SHP77 (cell line): ENCODE results near the gene CFAP100.

Experiments
- DNase-seq, 2 experiments: peaks; one replicate each; lab custom pipeline; 2025; lab: John Stamatoyannopoulos, UW

CFAP100 gene

GRCh38 chr3:126442856-126443242 lies 48.1 kb downstream of the CFAP100 start:
- no peak for DNase-seq

- no peak for DNase-seq
Measured at GRCh38 chr3:126445506-126445905, 50.8 kb downstream of the CFAP100 start.

- DNase-seq: no peak
Measured at GRCh38 chr3:126446301-126446700, 51.6 kb downstream of the CFAP100 start.

- no peak for DNase-seq
Measured at GRCh38 chr3:126446791-126447190, 52.1 kb downstream of the CFAP100 start.

GRCh38 chr3:126447456-126448106 lies 52.9 kb downstream of the CFAP100 start:
- no peak for DNase-seq

GRCh38 chr3:126448136-126448892 lies 53.6 kb downstream of the CFAP100 start:
- DNase-seq: no peak

- no peak for DNase-seq
Measured at GRCh38 chr3:126448893-126449180, 54.1 kb downstream of the CFAP100 start.

GRCh38 chr3:126449621-126450051 lies 54.9 kb downstream of the CFAP100 start:
- no peak for DNase-seq

- no peak for DNase-seq
Measured at GRCh38 chr3:126450219-126450618, 55.5 kb downstream of the CFAP100 start.

GRCh38 chr3:126450744-126451143 lies 56.0 kb downstream of the CFAP100 start:
- DNase-seq: no peak

- DNase-seq: no peak
Measured at GRCh38 chr3:126451511-126451910, 56.8 kb downstream of the CFAP100 start.

- DNase-seq: no peak
Measured at GRCh38 chr3:126452213-126452612, 57.5 kb downstream of the CFAP100 start.

- DNase-seq: no peak
Measured at GRCh38 chr3:126454025-126454424, 59.3 kb downstream of the CFAP100 start.

GRCh38 chr3:126454437-126455198 lies 59.9 kb downstream of the CFAP100 start:
- DNase-seq: no peak

GRCh38 chr3:126456211-126456610 lies 61.5 kb downstream of the CFAP100 start:
- no peak for DNase-seq

- DNase-seq: no peak
Measured at GRCh38 chr3:126456766-126457388, 62.2 kb downstream of the CFAP100 start.

GRCh38 chr3:126459111-126459762 lies 64.5 kb downstream of the CFAP100 start:
- DNase-seq: no peak

GRCh38 chr3:126459763-126460127 lies 65.0 kb downstream of the CFAP100 start:
- no peak for DNase-seq

- no peak for DNase-seq
Measured at GRCh38 chr3:126460381-126460780, 65.7 kb downstream of the CFAP100 start.

GRCh38 chr3:126461450-126462070 lies 66.9 kb downstream of the CFAP100 start:
- no peak for DNase-seq

GRCh38 chr3:126463521-126463920 lies 68.8 kb downstream of the CFAP100 start:
- DNase-seq: no peak

- no peak for DNase-seq
Measured at GRCh38 chr3:126464093-126464492, 69.4 kb downstream of the CFAP100 start.
